Small intestine (tissue), 7 donors: ENCODE measurements around the gene DGCR2. TPM values are rescaled to one million over a fixed set of nuclear protein-coding genes. Genes with fewer than 3 reads are reported as not detected.
"Not testable (repeated sequence)": the region's sequence is repeated elsewhere in the genome, so short reads cannot be mapped to it uniquely, and the experiment has no call there.

Source experiments
- DNase-seq, 2 donors: peaks; one replicate each; pipeline versions ENCODE4 v3.0.0 to v3.0.0-alpha.2; 2013
- FAIRE-seq: peaks from 2 replicates; lab custom pipeline; 2012; peaks lifted over from hg19 to GRCh38; lab: Jason Lieb, UNC
- H3K27ac ChIP-seq, 3 donors: one replicate each; pipeline ENCODE4 v1.5.1; 2013; ENCODE audit warnings: low read length in 2 of 3, mild to moderate bottlenecking in 2 of 3, control low read depth in 1 of 3, inconsistent platforms in 1 of 3, low read depth in 1 of 3, moderate library complexity in 1 of 3
- H3K27me3 ChIP-seq, 3 donors: one replicate each; pipeline ENCODE4 v1.6.1; 2013; ENCODE audit warnings: low read length in 3 of 3, inconsistent platforms in 1 of 3; ENCODE audit not compliant: control insufficient read depth in 3 of 3, insufficient read depth in 3 of 3
- H3K36me3 ChIP-seq, 3 donors: one replicate each; pipeline ENCODE4 v1.6.1; 2013; ENCODE audit warnings: low read length in 3 of 3, inconsistent platforms in 1 of 3, low read depth in 1 of 3, mild to moderate bottlenecking in 1 of 3, moderate library complexity in 1 of 3; ENCODE audit not compliant: control insufficient read depth in 3 of 3, insufficient read depth in 2 of 3
- H3K4me1 ChIP-seq, 3 donors: one replicate each; pipeline ENCODE4 v1.6.1; 2013; ENCODE audit warnings: low read length in 2 of 3, inconsistent platforms in 1 of 3, low read depth in 1 of 3, mild to moderate bottlenecking in 1 of 3, moderate library complexity in 1 of 3; ENCODE audit not compliant: control insufficient read depth in 3 of 3, insufficient read depth in 2 of 3
- H3K4me3 ChIP-seq, 3 donors: one replicate each; pipeline ENCODE4 v1.5.1; 2013; ENCODE audit warnings: low read length in 3 of 3, control low read depth in 1 of 3, inconsistent platforms in 1 of 3, low read depth in 1 of 3, mild to moderate bottlenecking in 1 of 3, moderate library complexity in 1 of 3
- H3K9me3 ChIP-seq, 2 donors: one replicate each; pipeline ENCODE4 v1.6.1; 2013; ENCODE audit warnings: low read depth in 1 of 2, low read length in 1 of 2; ENCODE audit not compliant: control insufficient read depth in 2 of 2, insufficient read depth in 1 of 2
- WGBS, 3 donors: extraction: QIAGEN DNeasy Blood & Tissue Kit; methylation state at CpG; one replicate each; pipeline ENCODE4 v1.1.7; 2013; 5-methylcytosine and 5-hydroxymethylcytosine counted together
- polyA plus RNA-seq, 4 donors: library from polyadenylated mRNA; stranded (reverse) in 3 of 4; unstranded in 1 of 4; fragments of 200-250 nt in 3 of 4; fragments of 120-200 nt in 1 of 4; gene quantifications; one replicate each; pipeline versions ENCODE4 v1.2.1 to v1.2.3, GENCODE V29; 2013
- donor health status: healthy with polysubstance abuse.
- donor health status: control.
- donor health status: control.
- donor health status: Bipolar disorder and iron deficiency.
- donor health status: healthy.

Gene DGCR2
- polyA plus RNA-seq, 4 donors, result 14.8 to 61.6 (median 34.0) TPM

DNA sequence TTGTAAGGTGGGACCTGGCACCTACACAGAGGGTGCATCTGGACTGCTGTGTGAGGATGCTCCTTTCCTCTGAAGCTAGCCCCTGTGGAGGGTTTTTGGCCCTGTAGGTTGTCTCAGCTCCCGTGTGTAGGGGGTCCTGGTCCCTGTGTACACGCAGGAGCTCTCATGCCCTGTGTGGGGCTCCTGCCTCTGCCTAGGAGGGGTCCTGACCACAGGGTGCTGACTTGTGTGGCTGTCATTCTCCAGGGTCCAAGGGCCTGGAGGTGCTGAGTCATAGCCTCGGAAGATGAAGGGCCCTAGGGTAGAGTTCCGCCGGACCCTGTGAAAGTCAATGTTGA lies 88.7 kb downstream of the DGCR2 start:
- H3K27ac ChIP-seq, H3K4me1 ChIP-seq, DNase-seq, H3K4me3 ChIP-seq, FAIRE-seq, H3K9me3 ChIP-seq: not testable (repeated sequence)
- WGBS, 3 donors, result 63 to 73% (median 70%) methylated on average over 2 to 5 of the region's 5 CpGs
- Histone ChIP-seq H3K36me3 (peaks cover 0 to 18% (median 0%) of the 10 kb centered on the region in 3 donors), H3K27me3 (peaks cover 0 to 13% (median 5%) of the 10 kb centered on the region in 3 donors)

DNA sequence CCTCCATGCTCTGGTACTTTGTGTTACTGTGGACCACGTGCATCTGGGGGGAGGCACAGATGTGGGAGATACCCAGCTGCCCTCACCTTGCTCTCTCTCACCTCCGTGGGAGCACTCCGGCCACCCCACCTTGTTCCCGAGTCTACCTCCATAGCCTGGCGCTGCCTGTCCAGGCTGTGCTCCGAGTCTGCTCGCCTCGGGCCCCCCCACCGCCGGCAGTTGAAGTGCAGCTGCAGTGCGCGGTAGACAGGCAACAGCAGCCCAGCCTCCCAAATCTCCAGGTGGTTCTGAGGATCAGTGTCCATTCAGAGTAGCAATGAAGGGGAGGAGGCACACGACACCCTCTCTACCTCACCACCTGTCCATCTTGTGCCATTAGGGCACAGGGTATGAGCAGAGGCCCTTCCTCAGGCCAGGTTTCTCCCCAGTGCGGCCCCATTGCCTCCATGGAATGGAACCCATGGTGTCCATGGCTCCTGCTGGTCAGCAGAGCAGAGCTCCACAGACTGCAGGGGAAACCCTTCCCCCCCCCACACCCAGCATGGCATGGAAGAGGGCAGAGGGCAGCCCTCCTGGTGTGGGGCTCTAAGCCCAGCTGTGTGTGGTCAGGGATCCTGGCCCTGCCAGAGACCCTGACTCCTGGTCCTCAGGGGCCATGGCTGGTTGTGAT lies 89.2 kb downstream of the DGCR2 start:
- WGBS, 3 donors, result 67 to 76% (median 72%) methylated on average over 13 to 14 of the region's 14 CpGs
- peaks cover 0 to 13% (median 0%) of the 10 kb centered on the region in 3 donors for H3K36me3 ChIP-seq
- peaks cover 0 to 16% (median 5%) of the 10 kb centered on the region in 3 donors for H3K27me3 ChIP-seq
- not testable (repeated sequence) for H3K4me1 ChIP-seq, DNase-seq, H3K27ac ChIP-seq, FAIRE-seq, H3K4me3 ChIP-seq, H3K9me3 ChIP-seq

DNA sequence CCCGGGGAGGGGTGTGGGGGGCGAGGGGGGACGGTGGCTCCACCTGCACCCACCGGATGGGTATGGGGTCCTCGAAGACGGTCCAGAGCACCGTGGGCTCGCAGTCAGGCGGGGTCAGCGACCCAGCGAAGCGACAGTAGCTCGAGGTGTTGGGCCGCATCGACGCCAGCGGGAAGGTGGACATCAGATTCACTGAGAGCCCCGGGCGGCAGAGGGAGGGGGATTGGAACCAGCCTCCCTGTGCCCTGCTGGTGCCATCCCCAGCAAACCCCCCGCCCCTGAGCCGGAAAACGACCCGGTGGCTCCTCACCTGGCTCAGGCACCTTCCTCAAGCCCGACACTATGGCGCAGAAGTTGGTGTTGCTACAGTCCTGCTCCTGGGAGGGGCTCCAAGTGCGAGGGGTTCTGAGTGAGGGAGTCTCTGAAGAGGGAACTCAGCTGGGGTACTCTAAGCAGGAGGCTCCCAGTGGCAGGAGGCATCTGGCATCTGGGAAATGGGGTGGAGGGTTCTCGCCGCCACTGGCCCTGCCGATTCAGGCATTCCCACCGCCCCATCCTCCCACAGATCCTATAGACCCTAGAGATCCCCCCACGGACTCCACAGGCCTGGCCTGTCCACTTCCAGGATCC lies 89.9 kb downstream of the DGCR2 start:
- not testable (repeated sequence) for H3K36me3 ChIP-seq, H3K27ac ChIP-seq, H3K4me3 ChIP-seq, DNase-seq, H3K4me1 ChIP-seq, FAIRE-seq, H3K9me3 ChIP-seq
- WGBS, 3 donors, result 83 to 88% (median 87%) methylated on average over 5 to 26 of the region's 31 CpGs
- peaks cover 2 to 16% (median 5%) of the 10 kb centered on the region in 3 donors for H3K27me3 ChIP-seq

DNA sequence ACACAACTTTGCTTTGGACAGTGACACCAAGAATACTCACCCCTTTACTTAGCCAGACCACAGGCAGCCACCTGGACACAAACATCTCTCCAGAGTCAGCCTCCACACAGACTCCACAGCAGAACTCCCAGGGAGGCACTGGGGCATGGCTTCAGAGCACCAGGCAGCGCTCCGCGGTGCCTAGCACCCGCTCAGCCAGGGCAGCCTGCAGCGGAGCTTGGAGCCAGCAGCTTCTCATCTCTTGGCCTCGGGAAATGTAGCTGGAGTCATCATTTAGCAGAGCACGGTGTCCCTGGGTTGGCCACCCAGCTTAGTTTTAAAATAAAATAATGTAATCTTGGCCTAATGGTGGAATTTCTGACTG lies 91.3 kb downstream of the DGCR2 start:
- DNase-seq, H3K27ac ChIP-seq, FAIRE-seq, H3K36me3 ChIP-seq, H3K4me3 ChIP-seq, H3K9me3 ChIP-seq, H3K4me1 ChIP-seq: not testable (repeated sequence)
- 92 to 93% (median 93%) methylated on average over 2 to 7 of the region's 7 CpGs for WGBS, 3 donors
- peaks cover 2 to 20% (median 5%) of the 10 kb centered on the region in 3 donors for H3K27me3 ChIP-seq

DNA sequence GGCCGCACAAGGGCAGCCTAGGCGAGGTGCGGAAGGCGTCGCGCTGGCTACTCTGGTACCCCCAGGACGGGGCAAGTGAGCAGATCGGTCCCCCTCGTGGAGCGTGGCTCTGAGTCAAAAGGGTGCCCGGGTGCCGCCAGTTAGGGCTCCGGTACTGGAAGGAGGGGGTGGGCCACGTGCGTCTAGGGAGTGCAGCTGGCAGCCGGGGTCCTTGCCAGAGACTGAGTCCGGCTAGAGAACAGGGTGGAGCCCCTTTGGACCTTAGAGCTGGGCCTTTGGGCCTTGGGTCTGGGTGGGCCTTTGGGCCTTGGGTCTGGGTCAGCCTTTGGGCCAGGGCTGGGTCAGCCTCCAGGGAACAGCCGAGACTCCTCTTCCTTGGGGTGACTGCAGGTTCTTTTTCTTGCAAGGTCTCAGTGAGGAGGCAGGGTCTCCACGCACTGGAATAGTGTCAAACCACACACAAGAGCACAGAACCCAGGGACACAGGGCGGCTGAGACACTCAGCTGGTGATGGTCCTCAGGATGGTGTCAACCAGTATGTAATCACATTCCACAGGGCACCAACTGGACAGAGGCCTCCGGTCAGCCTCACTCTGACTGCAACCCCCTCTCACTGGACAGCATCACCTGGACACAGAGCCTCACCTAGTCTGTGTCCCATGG lies 91.9 kb downstream of the DGCR2 start:
- not testable (repeated sequence) for FAIRE-seq, H3K36me3 ChIP-seq, H3K4me3 ChIP-seq, DNase-seq, H3K4me1 ChIP-seq, H3K9me3 ChIP-seq, H3K27ac ChIP-seq
- H3K27me3 ChIP-seq, result peaks cover 2 to 20% (median 5%) of the 10 kb centered on the region in 3 donors
- 41 to 53% (median 50%) methylated on average over 13 to 20 of the region's 21 CpGs for WGBS, 3 donors

DNA sequence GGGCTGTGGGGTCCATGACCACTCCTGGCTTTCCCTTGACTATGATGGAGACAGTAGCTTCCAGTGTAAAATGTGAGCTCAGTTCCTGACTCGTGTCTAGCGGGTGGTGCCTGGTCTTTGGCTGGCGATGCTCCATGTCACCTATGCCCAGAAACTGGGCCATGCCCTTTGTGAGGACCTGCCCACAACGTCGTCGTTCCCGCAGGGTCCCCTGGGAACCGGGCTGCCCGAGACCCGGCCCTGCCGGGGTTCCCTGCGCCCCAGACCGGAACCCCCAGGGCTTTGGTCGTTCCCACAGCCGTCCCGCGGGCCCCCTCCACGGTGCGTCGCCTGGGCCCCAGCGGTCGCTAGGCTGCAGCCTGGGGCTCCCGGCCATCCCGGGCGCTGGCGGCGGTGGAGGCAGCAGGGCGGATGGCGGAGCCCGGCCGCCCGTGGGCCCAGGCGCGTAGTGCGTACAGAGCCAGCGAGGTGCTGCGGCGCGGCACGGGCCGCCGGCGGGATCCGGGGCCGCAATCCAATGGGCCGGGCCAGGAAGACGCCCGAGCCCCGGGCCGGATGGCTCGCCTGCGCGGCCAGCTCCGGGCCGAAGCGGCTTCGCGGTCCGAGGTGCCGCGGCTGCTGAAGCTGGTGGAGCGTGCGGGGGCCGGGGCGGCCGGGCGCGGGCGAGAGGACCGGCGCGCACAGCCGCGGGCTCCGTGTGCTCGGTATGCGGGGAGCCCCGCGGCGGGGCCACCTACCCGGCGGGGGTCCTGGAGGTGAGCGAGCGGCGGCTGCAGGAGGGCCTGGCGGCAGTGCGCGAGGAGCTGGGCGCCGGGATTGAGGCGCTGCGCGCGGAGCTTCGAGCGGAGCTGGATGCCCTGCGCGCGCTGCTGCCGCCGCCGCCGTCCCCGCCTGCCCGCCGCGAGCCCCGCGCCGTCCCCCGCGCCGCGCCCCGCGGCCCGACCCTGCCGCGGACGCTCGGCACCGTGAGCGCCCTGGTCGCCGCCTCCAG lies 92.8 kb downstream of the DGCR2 start:
- not testable (repeated sequence) for H3K36me3 ChIP-seq, H3K4me1 ChIP-seq, H3K27ac ChIP-seq, DNase-seq, H3K4me3 ChIP-seq, FAIRE-seq, H3K9me3 ChIP-seq
- 5 to 10% (median 6%) methylated on average over 36 to 120 of the region's 125 CpGs for WGBS, 3 donors
- H3K27me3 ChIP-seq, result peaks cover 2 to 20% (median 5%) of the 10 kb centered on the region in 3 donors

DNA sequence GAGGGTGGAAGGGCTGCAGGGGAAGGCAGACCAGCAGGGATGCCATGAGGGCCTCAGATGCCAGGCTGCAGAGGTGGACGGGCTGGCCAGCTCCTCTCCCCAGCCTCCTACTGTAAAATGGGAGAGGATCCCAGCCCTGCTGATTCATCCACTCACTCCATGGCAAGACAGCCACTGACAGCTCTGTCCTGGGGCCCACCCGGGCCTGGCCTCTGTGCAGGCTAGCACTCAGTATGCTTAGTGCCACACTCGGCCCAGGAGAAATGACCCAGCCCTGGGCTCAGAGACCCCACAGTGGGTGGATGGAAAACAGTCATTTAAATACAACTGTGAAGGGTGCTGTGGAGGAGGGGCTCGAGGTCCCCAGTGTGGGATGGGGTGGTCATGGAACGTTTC lies 94.2 kb downstream of the DGCR2 start:
- H3K4me1 ChIP-seq, H3K36me3 ChIP-seq, DNase-seq, H3K4me3 ChIP-seq, FAIRE-seq, H3K9me3 ChIP-seq, H3K27ac ChIP-seq: not testable (repeated sequence)
- 45 to 59% (median 57%) methylated on average over 4 of the region's 5 CpGs for WGBS, 3 donors
- peaks cover 2 to 20% (median 5%) of the 10 kb centered on the region in 3 donors for H3K27me3 ChIP-seq
